GM18870 (cell line): ENCODE data around the gene DHDDS.
A peak's percentile ranks its signal among the peaks of the same experiment; 100 is the strongest.
"Not testable (repeated sequence)": the region's sequence is repeated elsewhere in the genome, so short reads cannot be mapped to it uniquely, and the experiment has no call there.

Source experiments
- ATAC-seq: cut with Tn5 transposase; IDR thresholded peaks from one replicate; pipeline ENCODE4 v1.9.1; 2021; ENCODE audit warnings: moderate library complexity; ENCODE audit not compliant: unreplicated experiment

DHDDS gene

DNA sequence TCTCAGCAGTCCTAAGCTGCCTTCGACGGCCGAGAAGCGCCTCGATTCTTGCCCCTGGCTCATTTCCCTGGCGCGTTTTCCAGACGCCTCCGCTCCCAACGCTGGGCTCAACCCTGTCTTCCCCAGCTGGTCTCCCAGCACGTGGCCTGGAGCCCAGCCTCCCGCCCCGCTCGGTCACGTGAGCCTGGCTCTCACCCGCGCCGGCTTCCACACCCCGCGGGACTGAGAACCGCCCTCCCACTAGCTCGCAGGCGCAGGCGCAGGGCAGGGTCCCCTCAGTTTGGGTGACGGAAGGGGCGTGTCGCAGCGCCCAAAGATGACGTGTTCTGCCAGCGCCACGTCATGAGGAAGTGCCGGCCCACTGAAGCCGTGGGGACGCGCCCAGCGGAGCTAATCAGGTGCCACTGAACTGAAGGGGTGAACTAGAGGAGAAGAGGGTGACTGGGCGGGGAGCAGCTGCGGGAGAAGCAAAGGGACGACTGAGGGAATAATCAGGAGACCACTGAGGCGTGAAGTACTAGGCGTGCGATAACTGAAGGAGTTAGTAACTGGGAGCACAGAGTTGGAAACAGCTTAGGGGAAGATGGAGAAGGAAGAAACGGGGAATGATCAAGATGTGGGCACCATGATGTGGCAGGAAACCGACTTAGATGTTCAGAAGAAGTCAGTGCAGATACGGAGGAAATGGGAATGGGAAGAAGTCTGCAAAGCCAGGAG, at the start of gene DHDDS:
Gene DHDDS (plus strand): TSS at position 343 of the 717 bp plus-strand sequence. CDS start 625 bp downstream, outside the sequence.
- peak; percentile 83 for ATAC-seq

- no peak for ATAC-seq
Measured at GRCh38 chr1:26384076-26384475, 48.0 kb upstream of the DHDDS start.

DNA sequence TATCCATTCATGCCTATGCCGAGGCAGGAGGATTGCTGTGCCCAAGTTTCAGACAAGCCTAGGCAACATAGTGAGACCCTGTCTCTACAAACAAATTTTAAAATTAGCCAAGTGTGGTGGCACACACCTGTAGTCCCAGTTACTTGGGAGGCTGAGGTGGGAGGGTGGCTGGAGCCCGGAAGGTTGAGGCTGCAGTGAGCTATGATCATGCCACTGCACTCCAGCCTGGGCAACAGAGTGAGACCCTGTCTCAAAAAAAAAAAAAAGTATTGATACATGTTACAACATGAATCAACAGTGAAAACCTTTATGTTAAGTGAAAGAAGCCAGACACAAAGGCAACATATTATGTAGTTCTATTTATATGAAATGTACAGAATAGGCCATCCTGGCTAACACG, 47.1 kb upstream of the DHDDS start:
- not testable (repeated sequence) for ATAC-seq

GRCh38 chr1:26387447-26387846, 44.7 kb upstream of the DHDDS start:
- no peak for ATAC-seq

- ATAC-seq, result no peak
Measured at GRCh38 chr1:26388791-26389445, 43.2 kb upstream of the DHDDS start.

GRCh38 chr1:26389604-26390247, 42.4 kb upstream of the DHDDS start:
- no peak for ATAC-seq

DNA sequence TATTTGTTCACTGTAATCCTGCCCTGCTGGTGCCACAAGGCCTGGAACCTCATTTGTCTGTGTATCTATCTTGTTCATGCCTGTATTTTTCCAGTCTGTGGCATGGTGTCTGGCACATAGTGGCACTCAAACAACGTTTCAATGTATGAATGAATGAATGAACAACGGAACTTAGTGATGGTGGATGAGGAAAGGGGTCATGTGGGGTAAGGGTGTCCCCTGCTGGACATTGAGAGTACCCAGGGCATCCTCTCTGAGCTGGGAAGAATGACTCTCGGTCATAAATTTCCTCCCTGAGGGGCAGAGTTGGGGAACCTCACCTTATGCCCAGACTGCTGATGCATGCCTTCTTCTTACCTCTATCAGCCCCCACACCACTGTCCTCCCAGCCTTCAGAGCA, 40.7 kb upstream of the DHDDS start:
- ATAC-seq, result no peak

- no peak for ATAC-seq
Measured at GRCh38 chr1:26395754-26396153, 36.4 kb upstream of the DHDDS start.

DNA sequence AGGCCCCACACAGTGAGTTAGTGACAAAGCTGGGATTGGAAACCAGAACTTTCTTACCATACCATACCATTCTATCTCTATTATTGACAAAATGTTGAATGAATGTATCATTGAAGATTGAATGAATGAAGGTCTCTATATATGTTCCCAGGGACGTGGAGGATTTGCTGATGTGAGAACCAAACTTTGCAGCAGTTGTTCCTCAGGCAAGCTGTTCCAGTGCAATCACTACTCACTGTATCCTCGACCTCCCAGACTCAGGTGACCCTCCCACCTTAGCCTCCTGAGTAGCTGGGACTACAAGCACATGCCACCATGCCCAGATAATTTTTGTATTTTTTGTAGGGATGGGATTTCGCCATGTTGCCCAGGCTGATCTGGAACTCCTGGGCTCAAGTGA, 33.1 kb upstream of the DHDDS start:
- ATAC-seq, result no peak

DNA sequence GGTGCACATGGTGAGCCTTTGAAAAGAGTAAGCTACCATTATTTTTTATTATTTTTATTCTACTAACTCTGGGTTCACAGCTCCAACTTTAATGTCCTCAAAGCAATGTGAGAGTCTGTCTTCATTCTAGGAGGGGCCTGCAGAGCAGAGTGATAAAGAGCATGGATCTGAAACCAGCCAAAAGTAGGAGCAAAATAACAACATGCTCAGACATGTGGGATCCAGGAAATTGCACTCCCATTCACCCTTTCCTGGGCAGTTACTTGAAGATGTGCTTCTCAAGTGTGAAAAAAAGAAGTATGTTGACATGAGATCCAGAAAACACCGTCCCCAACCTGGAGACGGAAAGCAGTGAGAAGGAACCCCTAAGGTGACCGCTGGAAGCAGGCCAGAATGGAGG, 30.2 kb upstream of the DHDDS start:
- ATAC-seq, result no peak

DNA sequence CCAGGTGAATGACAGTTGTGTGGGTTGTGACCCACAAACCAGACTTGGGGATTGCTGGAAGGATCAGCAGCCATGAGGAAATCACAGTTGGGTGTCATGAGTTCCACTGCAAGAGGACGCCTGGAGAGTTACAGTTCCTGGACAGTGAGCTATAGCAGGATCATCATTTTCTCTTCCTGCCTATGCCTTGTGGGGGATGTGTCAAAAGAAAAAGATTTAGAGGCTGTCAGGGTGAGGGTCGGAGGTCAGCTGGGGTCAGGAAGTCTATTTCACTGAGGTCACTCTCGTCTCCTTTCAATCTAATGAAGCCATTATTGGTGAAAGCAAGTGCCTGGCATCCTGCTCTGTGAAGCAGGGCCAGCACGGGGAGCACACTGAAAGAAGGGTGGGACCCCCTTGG, 28.5 kb upstream of the DHDDS start:
- ATAC-seq, result no peak

DNA sequence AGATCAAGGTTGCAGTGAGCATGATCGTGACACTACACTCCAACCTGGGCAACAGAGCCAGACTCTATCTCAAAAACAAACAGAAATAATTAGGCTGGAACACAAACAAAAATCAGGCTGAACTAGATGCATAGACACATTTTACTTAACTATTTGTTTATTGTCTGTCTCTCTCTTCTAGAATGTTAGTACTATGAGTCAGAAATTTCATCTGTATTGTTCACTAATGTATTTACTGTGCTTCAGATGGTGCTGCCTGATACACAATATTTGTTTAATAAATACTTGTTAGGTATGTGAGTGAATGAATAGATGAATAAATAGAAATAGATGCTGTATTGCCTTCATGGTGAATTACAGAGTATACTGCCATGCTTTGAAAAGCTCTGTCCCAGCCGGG, 27.5 kb upstream of the DHDDS start:
- no peak for ATAC-seq

DNA sequence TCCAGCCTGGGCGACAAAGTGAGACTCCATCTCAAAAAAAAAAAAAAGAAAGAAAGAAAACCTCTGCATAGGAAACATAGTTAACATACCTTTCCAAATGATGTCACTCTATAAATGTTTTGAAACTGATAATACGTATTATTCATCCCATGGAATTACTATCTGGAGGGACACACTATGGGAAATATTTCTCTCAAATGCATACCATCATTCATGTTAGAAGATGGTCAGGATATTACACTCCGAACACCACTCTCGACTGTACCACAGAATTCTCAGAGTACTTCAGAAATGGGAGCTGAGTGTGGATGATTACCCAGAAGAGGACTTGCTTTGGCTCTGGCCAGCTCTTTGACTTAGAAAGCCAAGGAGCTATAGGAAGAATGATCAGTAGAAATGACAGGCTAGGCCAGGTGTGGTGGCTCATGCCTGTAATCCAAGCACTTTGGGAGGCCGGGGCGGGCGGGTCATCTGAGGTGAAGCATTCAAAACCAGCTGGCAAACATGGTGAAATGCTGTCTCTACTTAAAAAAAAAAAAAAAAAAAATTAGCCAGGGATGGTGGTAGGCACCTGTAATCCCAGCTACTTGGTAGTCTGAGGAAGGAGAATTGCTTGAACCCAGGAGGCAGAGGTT, 26.7 kb upstream of the DHDDS start:
- no peak for ATAC-seq

DNA sequence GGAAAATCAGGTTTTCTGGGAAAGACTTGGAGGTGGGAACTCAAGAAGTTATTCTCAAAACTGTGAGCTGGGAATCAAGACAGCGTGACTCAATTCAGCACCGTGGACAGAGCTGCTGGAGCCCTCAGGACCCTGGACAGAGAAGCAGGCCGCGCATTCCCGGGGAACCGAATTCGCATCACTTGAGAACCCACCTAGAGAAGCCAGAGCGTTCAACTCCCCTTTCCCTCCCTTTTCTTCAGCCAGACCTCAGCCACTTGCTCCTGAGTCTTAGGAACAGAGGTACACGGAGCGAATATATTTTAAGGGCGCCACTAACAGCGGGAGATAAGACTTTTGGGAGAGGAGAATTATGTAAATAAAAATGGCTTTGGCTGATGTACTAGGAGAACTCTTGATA, 23.5 kb upstream of the DHDDS start:
- ATAC-seq, result no peak

DNA sequence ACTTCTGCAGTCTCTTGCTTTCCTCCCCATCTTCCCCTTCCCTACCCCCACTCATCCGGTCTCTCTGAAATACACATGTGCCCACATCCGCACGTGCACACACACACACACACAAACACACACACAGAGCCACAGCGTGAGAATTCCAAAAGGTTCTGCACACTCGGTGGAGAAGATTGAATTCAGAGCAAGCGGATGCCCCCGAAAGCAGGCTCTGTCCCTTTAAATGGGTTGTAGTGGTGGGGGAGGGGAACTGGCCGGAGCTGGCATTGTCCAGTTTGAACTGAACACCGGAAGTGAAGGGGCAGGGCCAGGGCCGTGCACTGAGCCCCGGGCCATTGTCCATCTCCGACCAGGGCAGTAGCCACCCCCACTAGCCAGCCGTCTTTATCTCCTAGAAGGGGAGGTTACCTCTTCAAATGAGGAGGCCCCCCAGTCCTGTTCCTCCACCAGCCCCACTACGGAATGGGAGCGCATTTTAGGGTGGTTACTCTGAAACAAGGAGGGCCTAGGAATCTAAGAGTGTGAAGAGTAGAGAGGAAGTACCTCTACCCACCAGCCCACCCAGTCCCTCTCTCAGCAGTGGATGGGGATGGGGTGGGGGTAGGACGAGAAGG, 22.8 kb upstream of the DHDDS start:
- ATAC-seq, result no peak

GRCh38 chr1:26410706-26411623, 21.2 kb upstream of the DHDDS start, which contains the start of gene LIN28A:
TSS of gene LIN28A (plus strand) at chr1:26410817. CDS start at chr1:26410892, 75 bp downstream.
- no peak for ATAC-seq

DNA sequence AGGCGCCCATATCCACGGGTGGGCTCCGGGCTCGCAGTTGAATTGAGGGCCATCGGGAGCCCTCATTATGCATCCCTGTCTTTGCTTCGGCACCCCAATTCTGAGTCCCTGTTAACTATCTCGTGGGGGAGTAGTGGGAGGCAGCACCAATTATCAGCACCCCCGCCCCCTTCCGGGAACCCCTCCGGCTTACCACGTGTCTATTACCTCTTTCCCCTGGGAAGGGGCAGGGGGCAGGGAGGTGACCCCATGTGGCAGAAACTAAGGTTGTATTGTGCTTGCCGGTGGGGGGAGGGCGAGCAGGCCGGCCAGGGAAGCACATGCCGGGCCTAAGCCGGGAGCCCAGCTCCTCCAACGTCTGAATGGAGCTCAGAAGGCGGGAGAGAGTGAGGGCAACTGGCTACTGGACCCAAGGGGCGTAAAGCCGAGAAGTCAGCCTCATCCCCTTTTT, 20.5 kb upstream of the DHDDS start:
- ATAC-seq, result no peak

GRCh38 chr1:26412180-26412840, 19.8 kb upstream of the DHDDS start:
- no peak for ATAC-seq

DNA sequence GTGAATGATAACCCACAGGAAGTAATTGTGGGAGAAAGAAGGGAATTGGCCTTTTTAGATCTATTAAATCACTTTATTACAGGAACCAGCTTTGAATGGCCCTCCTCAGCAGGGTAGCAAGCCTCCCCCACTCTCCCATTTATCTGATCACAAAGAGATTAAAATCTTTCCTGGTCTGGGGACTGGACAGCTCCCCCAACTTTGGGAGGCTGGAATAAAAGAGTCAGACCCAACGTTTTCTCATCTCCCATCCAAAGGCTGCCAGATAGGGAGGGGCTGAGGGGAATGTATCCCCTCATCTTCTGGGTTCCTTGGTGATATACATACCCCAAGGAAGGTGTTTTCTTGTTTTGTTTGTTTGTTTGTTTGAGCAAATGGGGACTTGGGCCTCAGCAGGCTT, 19.1 kb upstream of the DHDDS start:
- ATAC-seq, result no peak
